ENCODE data around the gene GPR153. TPM values are rescaled to one million over a fixed set of nuclear protein-coding genes. Genes with fewer than 3 reads are reported as not detected.

The GPR153 gene
- total and polyA plus RNA-seq, 2 of the 8 experiments (the other 6 are each of a cell fraction or from before 2014, with no cell fraction given), result 5.7 to 8.1 TPM

DNA sequence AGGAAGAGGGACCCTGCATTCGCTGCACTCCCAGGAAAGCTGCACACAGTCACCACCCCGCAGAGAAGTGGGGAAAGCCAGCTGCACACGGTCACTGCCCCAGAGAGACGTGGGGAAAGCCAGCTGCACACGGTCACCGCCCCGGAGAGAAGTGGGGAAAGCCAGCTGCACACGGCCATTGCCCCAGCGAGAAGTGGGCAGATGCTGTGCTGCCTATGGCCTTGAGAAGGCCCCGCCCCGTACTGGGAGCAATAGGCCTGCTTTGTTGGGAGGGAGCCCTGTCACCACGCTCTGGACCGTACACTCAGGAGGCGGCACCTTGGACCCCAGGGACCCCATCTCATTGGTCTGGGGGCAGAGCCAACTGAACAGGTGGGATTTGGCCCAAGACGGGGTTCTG lies 4.3 kb upstream of the GPR153 start:
- Histone ChIP-seq H3K36me3 (ENCODE audit: control insufficient read depth in 2 of 4, insufficient read depth in 4 of 4, low read length in 3 of 4) (no peaks in the 10 kb centered on the region), H4K8ac (ENCODE audit: extremely low read depth, insufficient read depth, low read length) (peak overlapping the region; percentile 41), H2BK120ac (replicated peaks; ENCODE audit: low read depth, low read length) (no peak overlapping the region), H2BK20ac (ENCODE audit: low read length) (no peak overlapping the region), H4K91ac (replicated peaks; ENCODE audit: insufficient read length, low read length) (no peak overlapping the region), H3K79me1 (ENCODE audit: low read depth, low read length) (no peaks in the 10 kb centered on the region), H3K56ac (replicated peaks; ENCODE audit: insufficient read length, low read depth, low read length) (no peak overlapping the region), H3K9ac (replicated peaks in 1 of 4; ENCODE audit: extremely low read depth in 1 of 4, low read depth in 3 of 4, low read length in 3 of 4) (no peak overlapping the region), H3K4ac (replicated peaks; ENCODE audit: insufficient read length, low read depth, low read length) (no peak overlapping the region), H2BK15ac (ENCODE audit: low read length) (no peak overlapping the region), H3K4me2 (ENCODE audit: insufficient read depth in 1 of 2, low read depth in 2 of 2, low read length in 2 of 2) (no peak overlapping the region), H3K27me3 (replicated peaks in 1 of 4; ENCODE audit: control insufficient read depth in 3 of 4, extremely low read depth in 1 of 4, insufficient read depth in 3 of 4, low read length in 3 of 4) (peaks cover 0 to 7% (median 2%) of the 10 kb centered on the region in 4 experiments; a peak in 3 of 7 replicates), H4K5ac (ENCODE audit: insufficient read length, low read depth, low read length) (no peak overlapping the region), H4K20me1 (replicated peaks in 1 of 2; ENCODE audit: control insufficient read depth in 1 of 2, insufficient read depth in 2 of 2, low read length in 2 of 2) (peaks cover 5 to 19% of the 10 kb centered on the region in 2 experiments), H3K27ac (ENCODE audit: low read depth, low read length) (no peak overlapping the region), H2BK5ac (ENCODE audit: low read depth, low read length) (no peak overlapping the region), H3K14ac (ENCODE audit: insufficient read length) (no peak overlapping the region), H3K79me2 (ENCODE audit: control insufficient read depth in 1 of 2, insufficient read depth in 2 of 2, low read length in 2 of 2) (no peaks in the 10 kb centered on the region), H2AFZ (ENCODE audit: low read length) (no peak overlapping the region), H3K23ac (ENCODE audit: insufficient read length) (no peak overlapping the region), H2BK12ac (ENCODE audit: low read depth, low read length) (no peak overlapping the region), H3K18ac (ENCODE audit: extremely low read depth, low read length) (no peak overlapping the region), H3K4me3 (ENCODE audit: extremely low read depth in 1 of 4, insufficient read depth in 2 of 4, low read depth in 3 of 4, low read length in 4 of 4) (no peak overlapping the region), H3K4me1 (replicated peaks in 1 of 4; ENCODE audit: control insufficient read depth in 3 of 4, insufficient read depth in 4 of 4, low read length in 3 of 4) (peaks cover 0 to 9% (median 2%) of the 10 kb centered on the region in 4 experiments; a peak in 6 of 7 replicates), H2AK5ac (ENCODE audit: low read depth, low read length) (no peak overlapping the region), H3K23me2 (ENCODE audit: low read depth, low read length) (peaks cover 7% of the 10 kb centered on the region; the same call in 1 of the 2 replicates), H3K9me3 (ENCODE audit: insufficient read depth in 2 of 2, low read depth in 1 of 2, low read length in 1 of 2) (no peaks in the 10 kb centered on the region)
- FAIRE-seq, result no peak
- no peak for DNase-seq (ENCODE audit: low read depth in 1 of 2, low spot score in 2 of 2)
- CTCF ChIA-PET (ENCODE audit: partially characterized antibody), result interaction anchor here (0.9 to 7.0 kb wide), 9 partner anchors 12 to 212 kb away, joined by 3 to 51 read pairs (median 4); no protein-coding TSS in a partner anchor
- POLR2A ChIA-PET (ENCODE audit: partially characterized antibody), result no interaction called here
- 94% methylated on average over 11 of the region's 15 CpGs; no CpG with 5 or more reads in 1 of the 2 experiments for WGBS, 2 experiments (ENCODE audit: extremely low coverage in 1 of 2, insufficient coverage in 1 of 2, insufficient read length in 1 of 2, insufficient replicate concordance in 2 of 2, low coverage in 1 of 2, low lambda C conversion rate in 2 of 2, missing lambda C conversion rate in 1 of 2)
- no peak for TF ChIP-seq SP1 (IDR thresholded peaks at IDR 0.05; ENCODE audit: low read depth, low read length)
- no peak for TF ChIP-seq CBX5 (IDR thresholded peaks at IDR 0.05; ENCODE audit: low read depth, low read length)
- TF ChIP-seq PHF8 (conservative IDR thresholded peaks at IDR 0.05; ENCODE audit: low read depth, low read length), result no peak
- TF ChIP-seq CBX8 (IDR thresholded peaks at IDR 0.05; ENCODE audit: borderline replicate concordance, low read depth, low read length), result no peak
- TF ChIP-seq USF2 (IDR thresholded peaks at IDR 0.05; ENCODE audit: low read length), result no peak
- TF ChIP-seq, protein P1, sequence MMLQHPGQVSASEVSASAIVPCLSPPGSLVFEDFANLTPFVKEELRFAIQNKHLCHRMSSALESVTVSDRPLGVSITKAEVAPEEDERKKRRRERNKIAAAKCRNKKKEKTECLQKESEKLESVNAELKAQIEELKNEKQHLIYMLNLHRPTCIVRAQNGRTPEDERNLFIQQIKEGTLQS (IDR thresholded peaks at IDR 0.05; ENCODE audit: insufficient read depth, low read depth, low read length), result no peak
- TF ChIP-seq RBBP5 (IDR thresholded peaks at IDR 0.05; ENCODE audit: borderline replicate concordance, low read depth, low read length), result no peak
- TF ChIP-seq JUN (IDR thresholded peaks at IDR 0.05; ENCODE audit: low read depth, low read length), result no peak
- no peak for TF ChIP-seq EP300 (IDR thresholded peaks at IDR 0.05; ENCODE audit: borderline replicate concordance in 1 of 2, low read depth in 2 of 2, low read length in 2 of 2)
- no peak for TF ChIP-seq GABPA (IDR thresholded peaks at IDR 0.05; ENCODE audit: borderline replicate concordance, insufficient read depth, low read length)
- TF ChIP-seq CREB1 (IDR thresholded peaks at IDR 0.05), result no peak
- TF ChIP-seq FOSL1 (IDR thresholded peaks at IDR 0.05; ENCODE audit: insufficient read depth, low read depth, low read length), result no peak

Data from H1 (cell line).